CD4-positive, alpha-beta T cell treated with Interleukin-10 for 1 hour (primary cell): ENCODE results near the gene TRIM75.
"Not testable (repeated sequence)": the region's sequence is repeated elsewhere in the genome, so short reads cannot be mapped to it uniquely, and the experiment has no call there.

Experiments used
- DNase-seq: peaks from one replicate; pipeline ENCODE4 v3.0.0-alpha.2; 2020

The TRIM75 gene

DNA sequence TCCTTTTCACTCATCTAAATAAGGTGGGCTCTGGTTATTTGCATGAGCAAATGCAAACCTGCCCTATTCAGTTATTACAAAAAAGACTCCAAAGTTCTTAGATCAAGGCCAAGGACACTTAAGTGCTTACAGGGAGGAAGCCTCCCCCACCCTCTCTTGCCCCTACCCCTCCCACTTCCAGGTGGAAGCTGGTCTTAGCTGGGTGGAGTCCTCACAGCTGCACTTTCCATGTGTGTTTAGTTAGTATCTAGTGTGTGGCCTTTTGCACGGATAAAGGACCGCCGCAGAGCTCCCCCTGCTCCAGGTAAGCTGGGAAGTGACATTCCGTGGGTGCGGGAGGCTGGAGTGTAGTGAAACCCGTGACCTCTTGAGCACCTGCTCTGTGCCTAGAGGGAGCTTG is at the start of gene TRIM75:
Gene TRIM75 (plus strand): TSS at position 222 of the 400 bp plus-strand sequence. CDS start 5,282 bp downstream, outside the sequence.
- no peak for DNase-seq

DNA sequence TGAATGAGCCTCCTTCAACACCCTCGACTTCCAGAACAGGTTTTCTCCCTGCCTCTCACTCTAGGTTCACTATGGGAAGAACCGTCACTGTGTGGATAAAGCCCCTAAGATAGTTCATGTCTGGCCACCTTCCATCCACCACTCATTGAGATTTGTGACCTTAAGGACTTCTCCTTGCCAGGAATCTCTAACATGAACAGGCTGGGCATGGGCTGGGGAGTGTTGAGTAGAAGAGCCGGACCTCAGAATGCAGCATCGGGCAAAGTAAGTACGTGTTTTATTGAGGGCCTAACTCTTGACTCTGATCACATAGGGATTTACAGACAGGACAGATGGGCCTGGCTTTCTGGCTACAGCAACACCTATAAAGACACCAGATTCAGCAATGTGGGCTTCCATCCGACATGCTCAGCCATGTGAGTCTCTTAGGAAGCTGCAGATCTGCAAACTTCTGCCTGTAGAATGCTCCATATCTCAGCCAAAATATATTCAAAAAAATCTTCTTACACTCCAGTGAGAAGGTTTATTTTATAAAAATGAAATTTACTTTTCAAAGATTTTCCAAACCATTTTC is 48.2 kb upstream of the TRIM75 start:
- no peak for DNase-seq

DNA sequence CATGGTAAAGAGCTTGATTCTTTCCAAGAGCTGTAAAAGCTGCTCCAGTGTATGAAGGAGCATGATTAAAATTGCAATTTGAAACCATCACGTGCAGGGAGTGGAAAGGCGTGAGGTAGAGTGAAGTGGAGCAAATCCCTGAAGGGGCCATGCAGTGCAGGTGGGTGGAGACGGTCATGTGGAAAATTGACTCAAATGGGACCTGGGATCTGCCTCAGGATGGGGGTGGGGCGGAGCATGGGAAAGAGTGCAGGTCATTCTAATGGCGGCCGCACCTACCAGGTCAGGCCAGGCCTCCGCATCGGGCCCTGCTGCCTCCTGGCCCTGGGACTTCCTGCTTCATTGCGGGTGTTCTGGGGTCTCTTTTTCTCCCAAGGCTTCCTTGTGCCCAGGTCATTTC is 47.2 kb upstream of the TRIM75 start:
- no peak for DNase-seq

DNA sequence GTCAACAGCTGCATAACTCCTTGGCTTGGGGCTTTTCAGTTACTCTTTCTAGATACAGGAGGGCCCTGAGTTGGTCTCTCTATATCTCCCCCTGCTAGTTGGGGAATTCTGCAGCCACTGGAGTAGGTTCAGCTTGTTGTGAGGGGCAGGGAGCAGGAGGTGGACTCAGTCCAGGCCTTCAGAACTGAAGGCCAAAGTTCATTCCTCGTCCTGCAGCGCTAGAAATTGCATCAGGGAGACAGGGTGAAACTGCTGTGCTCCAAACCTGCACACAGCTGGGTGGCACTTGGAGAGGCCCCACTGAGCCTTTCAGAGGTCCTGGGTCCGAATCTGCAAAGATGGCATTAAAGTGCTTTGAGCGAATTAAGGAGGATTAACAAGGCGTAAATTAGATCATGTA is 46.8 kb upstream of the TRIM75 start:
- DNase-seq, result no peak

- DNase-seq, result no peak
Observed at GRCh38 chr4:165009493-165010227, 44.0 kb upstream of the TRIM75 start.

- DNase-seq, result no peak
Observed at GRCh38 chr4:165010487-165010886, 43.2 kb upstream of the TRIM75 start.

DNA sequence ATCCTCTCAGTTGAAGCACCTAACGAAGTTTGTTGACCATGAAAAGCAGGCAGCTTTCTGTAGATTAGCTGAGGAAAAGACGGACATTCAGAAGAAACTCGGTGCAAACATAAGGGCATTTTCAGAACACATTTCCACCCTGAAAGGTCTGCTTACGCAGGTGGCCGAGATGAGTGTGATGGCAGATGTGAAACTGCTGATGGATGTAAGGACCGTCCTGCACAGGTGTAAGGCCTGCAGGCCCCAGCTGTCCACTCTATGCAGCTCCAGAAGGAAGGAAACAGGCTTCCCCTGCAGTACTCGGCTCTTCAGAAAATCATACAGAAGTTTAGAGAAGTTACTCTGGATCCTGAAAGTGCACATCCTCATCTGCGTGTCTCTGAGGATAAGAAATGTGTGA is 42.7 kb upstream of the TRIM75 start:
- no peak for DNase-seq

DNA sequence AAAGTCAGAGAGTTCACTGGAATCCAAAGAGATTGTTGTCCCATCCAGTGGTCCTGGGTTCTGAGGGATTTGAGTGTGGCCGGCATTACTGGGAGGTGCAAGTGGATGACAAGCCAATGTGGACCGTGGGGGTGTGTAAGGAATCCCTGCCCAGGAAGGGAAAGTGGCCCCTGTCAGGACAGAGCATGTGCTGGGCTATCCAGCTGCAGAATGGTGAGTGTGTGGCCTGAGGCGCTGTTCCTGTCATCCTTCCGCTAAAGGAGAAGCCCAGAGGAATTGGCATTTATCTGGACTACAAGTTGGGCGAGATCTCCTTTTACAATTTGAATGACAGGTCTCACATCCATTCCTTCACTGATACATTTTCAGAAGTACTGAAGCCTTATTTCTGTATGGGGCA is 42.3 kb upstream of the TRIM75 start:
- no peak for DNase-seq

DNA sequence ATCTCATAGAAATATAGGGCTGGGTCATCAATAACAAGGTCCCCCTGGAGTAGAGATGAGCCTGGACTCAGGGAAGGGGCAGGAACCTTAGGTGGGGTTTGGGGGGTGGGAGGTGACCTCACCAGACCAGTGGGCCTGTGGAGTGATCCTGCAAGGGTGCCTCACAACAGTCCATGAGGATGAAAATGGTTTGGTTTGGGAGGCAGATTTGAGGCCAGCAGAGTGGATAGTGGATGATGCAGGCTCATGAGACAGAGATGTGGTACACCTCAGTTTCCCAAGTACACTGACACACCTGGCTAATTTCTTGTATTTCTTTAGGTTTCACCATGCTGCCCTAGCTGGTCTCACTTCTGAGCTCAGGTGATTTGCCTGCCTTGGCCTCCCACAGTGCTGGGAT is 40.0 kb upstream of the TRIM75 start:
- DNase-seq, result no peak

DNA sequence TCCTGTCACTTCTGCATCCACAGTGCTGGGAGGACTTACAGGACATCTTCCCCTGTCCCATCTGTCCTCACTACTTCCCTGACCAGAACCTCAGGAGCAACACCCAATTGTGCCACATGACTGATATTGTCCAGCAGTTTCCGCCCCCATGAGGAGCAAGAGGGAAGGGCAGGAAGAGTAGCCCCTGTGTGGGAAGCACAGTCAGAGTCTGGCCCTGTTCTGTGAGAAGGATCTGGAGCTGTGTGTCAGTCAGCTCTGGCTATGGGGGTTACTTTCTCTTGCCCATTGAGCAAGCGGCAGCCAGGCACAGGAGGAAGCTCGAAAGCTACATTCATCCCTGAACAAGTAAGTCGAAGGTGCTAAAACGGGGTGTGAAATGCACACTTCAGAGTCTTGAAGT is 36.7 kb upstream of the TRIM75 start:
- DNase-seq, result no peak

- DNase-seq, result not testable (repeated sequence)
Observed at GRCh38 chr4:165019995-165020394, 33.7 kb upstream of the TRIM75 start.

DNA sequence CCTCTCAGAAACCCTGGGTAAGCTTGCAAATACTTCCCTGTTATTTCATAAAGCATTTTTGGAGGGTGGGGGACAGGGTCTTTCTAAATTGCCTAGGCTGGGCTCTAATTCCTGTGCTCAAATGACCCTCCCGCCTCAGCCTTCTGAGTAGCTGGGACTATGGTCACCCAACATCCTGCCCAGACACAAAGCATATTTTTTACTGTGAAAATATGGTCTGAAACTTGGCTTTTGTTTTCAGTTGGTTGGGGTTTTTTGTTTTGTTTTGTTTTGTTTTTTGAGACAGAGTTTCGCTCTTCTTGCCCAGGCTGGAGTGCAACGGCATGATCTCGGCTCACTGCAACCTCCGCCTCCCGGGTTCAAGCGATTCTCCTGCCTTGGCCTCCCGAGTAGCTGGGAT is 27.9 kb upstream of the TRIM75 start:
- DNase-seq, result not testable (repeated sequence)

- no peak for DNase-seq
Observed at GRCh38 chr4:165027762-165028402, 25.8 kb upstream of the TRIM75 start.

DNA sequence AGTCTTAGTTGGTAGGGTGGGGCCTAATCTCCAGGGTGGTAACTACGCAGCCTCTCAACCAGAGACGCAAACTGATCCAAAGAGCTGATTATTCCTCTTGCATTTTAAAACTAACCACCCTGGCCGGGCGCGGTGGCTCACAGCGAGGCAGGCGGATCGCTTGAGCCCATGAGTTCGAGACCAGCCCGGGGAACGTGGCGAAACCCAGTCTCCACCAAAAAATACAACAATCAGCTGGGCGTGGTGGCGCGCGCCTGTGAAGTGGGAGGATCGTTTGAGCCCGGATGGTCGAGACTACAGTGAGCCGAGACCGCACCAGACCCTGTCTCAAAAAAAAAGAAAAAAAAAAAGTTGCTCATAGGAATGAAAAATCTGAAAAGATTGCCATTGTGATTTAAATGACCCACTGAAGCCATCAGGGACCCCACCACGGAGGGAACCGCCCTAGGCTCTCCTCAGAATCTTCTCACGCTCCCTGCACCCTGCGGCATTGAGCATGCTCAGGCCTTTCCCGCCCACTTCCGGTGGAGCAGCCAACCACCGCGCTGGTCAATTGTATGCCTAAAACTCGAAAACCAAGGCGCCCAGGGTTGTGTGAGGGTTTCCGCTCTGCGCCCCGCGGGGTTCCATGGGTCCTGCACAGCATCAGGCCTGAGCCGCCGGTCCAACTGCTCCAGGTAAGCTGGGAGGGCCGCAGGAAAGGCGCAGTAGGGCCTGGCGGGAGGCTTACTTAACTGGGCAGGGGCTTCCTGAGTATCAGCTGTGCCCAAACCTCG is 22.0 kb upstream of the TRIM75 start, which contains the start of gene TRIM60:
Gene TRIM60 (plus strand): TSS at position 564 of the 776 bp plus-strand sequence. CDS start 8,074 bp downstream, outside the sequence.
- DNase-seq, result no peak

- no peak for DNase-seq
Observed at GRCh38 chr4:165048170-165048569, 5.5 kb upstream of the TRIM75 start.

DNA sequence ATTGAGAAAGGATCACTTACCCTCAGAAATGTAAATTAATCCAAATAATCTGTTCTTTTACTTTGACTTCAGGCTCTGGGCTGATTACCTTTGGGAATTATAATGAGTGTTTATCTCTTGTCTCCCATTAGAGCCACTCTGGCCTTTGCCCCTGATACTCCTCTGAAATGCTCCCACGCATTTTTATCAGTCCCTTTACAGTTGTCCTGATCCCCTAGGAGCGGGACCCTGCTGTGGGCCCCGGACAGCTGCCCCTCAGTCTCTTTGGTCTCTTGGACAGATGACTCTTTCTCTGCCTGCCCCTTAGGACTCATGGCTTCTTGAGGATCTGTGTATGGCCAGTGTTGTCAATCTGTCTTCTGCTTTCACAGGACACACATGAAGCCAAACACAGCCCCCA is 1.0 kb upstream of the TRIM75 start:
- DNase-seq, result no peak

DNA sequence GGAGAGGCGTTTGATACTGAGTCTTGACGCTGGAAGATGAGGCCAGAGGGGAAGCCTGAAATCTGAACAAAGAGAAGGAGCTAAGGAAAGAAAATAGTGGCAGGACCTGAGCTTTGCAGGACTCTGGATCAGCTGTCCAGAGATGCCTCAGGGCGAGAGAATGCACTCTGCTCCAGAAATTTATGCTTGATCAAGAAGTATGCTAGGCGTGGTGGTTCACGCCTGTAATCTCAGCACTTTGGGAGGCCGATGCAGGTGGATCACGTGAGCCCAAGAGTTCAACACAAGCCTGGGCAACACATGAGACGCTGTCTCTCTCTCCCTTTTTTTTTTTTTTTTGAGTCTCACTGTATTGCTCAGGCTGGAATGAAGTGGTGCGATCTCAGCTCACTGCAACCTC is 1.9 kb downstream of the TRIM75 start:
- no peak for DNase-seq

DNA sequence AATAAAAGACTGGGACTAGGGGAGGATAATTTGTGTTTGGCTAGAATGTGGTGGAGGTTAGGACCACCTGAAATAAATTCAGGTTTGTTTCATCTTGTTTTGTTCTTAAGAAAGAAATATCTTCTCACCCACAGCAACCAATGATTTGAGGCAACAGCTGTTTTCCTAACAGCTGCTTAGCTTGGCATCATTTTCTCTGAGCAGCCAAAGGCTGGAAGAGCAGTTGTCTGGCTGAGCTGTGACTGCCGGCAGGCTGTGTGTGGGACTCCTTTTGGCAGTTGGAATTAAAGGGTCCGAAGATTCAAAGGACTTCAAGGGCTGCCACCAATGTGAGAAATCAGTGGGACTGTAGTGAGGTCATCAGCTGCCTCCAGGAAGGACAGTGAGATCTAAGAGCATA is 5.0 kb downstream of the TRIM75 start:
- DNase-seq, result no peak

- no peak for DNase-seq
Observed at GRCh38 chr4:165059386-165059785, 5.7 kb downstream of the TRIM75 start.

DNA sequence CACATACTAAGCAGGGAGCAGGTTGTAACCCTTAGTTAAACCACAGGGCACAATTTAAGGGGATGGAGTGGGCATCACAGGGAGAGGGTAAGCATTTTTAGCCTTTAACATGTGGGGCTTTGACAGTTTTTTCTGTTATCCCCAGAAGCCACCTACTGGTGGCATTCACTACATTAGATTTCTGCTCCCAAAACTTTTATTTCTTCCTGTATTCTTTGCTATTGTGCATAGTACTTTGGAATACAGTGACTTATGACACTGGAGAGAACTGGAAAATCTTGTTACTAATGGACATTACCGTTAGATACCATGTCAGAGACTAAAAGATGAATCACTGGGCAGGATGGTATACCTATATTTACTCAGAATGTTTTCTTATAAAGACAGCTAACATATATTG is 7.3 kb downstream of the TRIM75 start:
- DNase-seq, result no peak

DNA sequence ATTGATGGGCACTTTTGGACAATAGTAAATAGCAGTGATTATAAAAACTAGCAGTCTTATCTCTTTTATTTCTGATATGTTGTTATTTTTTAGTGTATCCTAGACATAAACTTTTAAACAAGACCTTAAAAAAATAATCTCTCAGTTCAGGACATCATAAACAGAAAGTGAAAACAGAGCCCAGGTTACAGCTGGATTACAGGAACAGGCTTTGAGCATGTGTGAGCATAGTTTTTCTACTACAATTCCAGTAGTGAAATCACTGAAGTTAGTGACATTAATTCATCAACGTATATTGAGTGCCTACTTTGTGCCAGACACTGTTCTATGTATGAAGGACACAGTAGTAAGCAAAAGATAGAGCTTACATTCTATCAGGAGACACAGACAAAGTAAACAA is 16.9 kb downstream of the TRIM75 start:
- DNase-seq, result no peak

DNA sequence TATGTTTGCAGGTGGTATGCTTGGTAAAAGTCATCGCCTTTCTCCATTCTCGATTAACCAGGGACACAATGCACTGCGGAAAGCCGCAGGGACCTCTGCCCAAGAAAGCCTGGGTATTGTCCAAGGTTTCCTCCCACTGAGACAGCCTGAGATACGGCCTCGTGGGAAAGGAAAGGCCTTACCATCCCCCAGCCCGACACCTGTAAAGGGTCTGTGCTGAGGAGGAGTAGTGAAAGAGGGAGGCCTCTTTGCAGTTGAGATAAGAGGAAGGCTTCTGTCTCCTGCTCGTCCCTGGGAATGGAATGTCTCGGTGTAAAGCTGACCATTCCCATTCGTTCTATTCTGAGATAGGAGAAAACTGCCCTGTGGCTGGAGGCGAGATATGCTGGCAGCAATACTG is 19.7 kb downstream of the TRIM75 start:
- DNase-seq, result not testable (repeated sequence)

DNA sequence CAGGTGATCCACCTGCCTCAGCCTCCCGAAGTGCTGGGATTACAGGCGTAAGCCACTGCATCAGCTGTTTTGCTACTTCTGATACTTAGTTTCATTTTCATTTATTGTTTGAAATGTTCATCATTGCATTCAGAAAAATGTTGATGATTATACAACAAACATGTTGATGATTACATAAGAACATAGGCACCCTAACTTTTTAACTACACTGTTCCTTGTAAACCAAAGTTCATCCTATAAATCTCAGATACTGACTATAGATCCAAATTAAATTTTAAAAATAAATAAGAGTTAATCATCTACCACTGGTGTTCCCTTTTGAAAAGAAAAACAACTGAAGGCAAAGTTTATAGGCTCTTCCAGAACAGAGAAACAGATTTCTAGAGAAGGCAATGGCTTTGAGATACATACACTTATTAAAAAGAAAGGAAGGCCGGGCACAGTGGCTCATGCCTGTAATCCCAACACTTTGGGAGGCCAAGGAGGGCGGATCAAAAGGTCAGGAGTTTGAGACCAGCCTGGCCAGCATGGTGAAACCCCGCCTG is 23.4 kb downstream of the TRIM75 start:
- no peak for DNase-seq
